A673 (cell line): ENCODE results near the gene DDR2. TPM values are rescaled to one million over a fixed set of nuclear protein-coding genes. Genes with fewer than 3 reads are reported as not detected.

Source experiments
- BruUV-seq: library from RNA; stranded (reverse); fragments of 400-500 nt; replicated peaks from 2 replicates; lab custom pipeline; 2021; lab: Mats Ljungman, UMichigan
- CTCF ChIA-PET: fragments of 300-600 bp; sonication (Branson Sonifier 250); formaldehyde crosslinking; loops from one replicate; lab custom pipeline; 2022; ENCODE audit warnings: antibody characterized with exemption; lab: Charles Lee
- POLR2A ChIA-PET: fragments of 300-600 bp; sonication (Branson Sonifier 250); formaldehyde crosslinking; loops from one replicate; lab custom pipeline; 2022; ENCODE audit warnings: antibody characterized with exemption; ENCODE audit not compliant: low non-redundant PET; lab: Charles Lee
- DNase-seq: peaks from one replicate; pipeline ENCODE4 v3.0.0-alpha.2; 2015; ENCODE audit warnings: low spot score
- H3K27ac ChIP-seq: fragments of 200-600 bp; sonication (generic); 2 replicates; pipeline ENCODE4 v1.5.1; 2016; ENCODE audit warnings: mixed run types, low read depth, mild to moderate bottlenecking, mixed read lengths, antibody characterized with exemption, low read length; ENCODE audit not compliant: poor library complexity, severe bottlenecking
- H3K27me3 ChIP-seq: fragments of 200-600 bp; sonication (generic); replicated peaks from 2 replicates; pipeline ENCODE4 v1.6.1; 2017; ENCODE audit warnings: mixed run types, low read depth, mild to moderate bottlenecking, mixed read lengths, antibody characterized with exemption, low read length; ENCODE audit not compliant: insufficient read depth, poor library complexity
- H3K36me3 ChIP-seq: fragments of 200-600 bp; sonication (generic); 2 replicates; pipeline ENCODE4 v1.6.1; 2016; ENCODE audit warnings: mixed run types, mild to moderate bottlenecking, mixed read lengths, antibody characterized with exemption, low read length; ENCODE audit not compliant: insufficient read depth, poor library complexity, severe bottlenecking
- H3K4me1 ChIP-seq: fragments of 200-600 bp; sonication (generic); 2 replicates; pipeline ENCODE4 v1.6.1; 2017; ENCODE audit warnings: mixed run types, mild to moderate bottlenecking, mixed read lengths, antibody characterized with exemption, low read length; ENCODE audit not compliant: insufficient read depth, poor library complexity, severe bottlenecking
- H3K4me3 ChIP-seq: fragments of 200-600 bp; sonication (generic); 2 replicates; pipeline ENCODE4 v1.5.1; 2016; ENCODE audit warnings: low read depth, mixed run types, mild to moderate bottlenecking, mixed read lengths, low read length; ENCODE audit not compliant: poor library complexity, severe bottlenecking
- H3K9me3 ChIP-seq: fragments of 200-600 bp; sonication (generic); 2 replicates; pipeline ENCODE4 v1.6.1; 2016; ENCODE audit warnings: mixed run types, low read depth, mild to moderate bottlenecking, mixed read lengths, antibody characterized with exemption, low read length; ENCODE audit not compliant: poor library complexity, severe bottlenecking
- CTCF ChIP-seq: fragments of 300-800, 200-600 bp; sonication (generic); conservative IDR thresholded peaks from 2 replicates; pipeline ENCODE4 v1.5.1; 2017; ENCODE audit warnings: low read depth, mild to moderate bottlenecking, antibody characterized with exemption, low read length, moderate library complexity, mixed read lengths
- EZH2 ChIP-seq: fragments of 200-600 bp; sonication (generic); IDR thresholded peaks from 2 replicates; pipeline ENCODE4 v1.6.1; 2017; ENCODE audit warnings: borderline replicate concordance, low read depth, mild to moderate bottlenecking, mixed read lengths, antibody characterized with exemption, low read length; ENCODE audit not compliant: poor library complexity, severe bottlenecking
- intact Hi-C: fragments of 100-400 bp; cut with micrococcal nuclease; formaldehyde crosslinking; loops from one replicate; pipeline ENCODE4 v1.10.0; 2022; ENCODE audit not compliant: unreplicated experiment
- total RNA-seq: library from RNA; stranded (reverse); gene quantifications from 2 replicates; pipeline ENCODE4 v1.2.3, GENCODE V29; 2021

Gene DDR2
- total RNA-seq, 1 experiment from 2014 or later: 121 TPM

- Histone ChIP-seq H3K27ac (no peak overlapping the region), H3K36me3 (peaks cover 11% of the 10 kb centered on the region), H3K4me3 (no peak overlapping the region), H3K27me3 (no peaks in the 10 kb centered on the region), H3K9me3 (no peaks in the 10 kb centered on the region), H3K4me1 (peaks cover 7% of the 10 kb centered on the region)
- intact Hi-C loops: no loop called here
- no peak for TF ChIP-seq EZH2
- no peak for TF ChIP-seq CTCF
- ChIA-PET CTCF (no interaction called here), POLR2A (interaction anchor here (0.6 kb wide), 1 partner anchor 1437 kb away, joined by 3 read pairs; no protein-coding TSS in a partner anchor)
- DNase-seq: no peak
- no TSS peak for BruUV-seq
Measured at GRCh38 chr1:162716552-162716951, 84.3 kb downstream of the DDR2 start.

- Histone ChIP-seq H3K4me1 (peaks cover 7% of the 10 kb centered on the region), H3K36me3 (peaks cover 11% of the 10 kb centered on the region), H3K27me3 (no peaks in the 10 kb centered on the region), H3K9me3 (no peaks in the 10 kb centered on the region), H3K27ac (no peak overlapping the region), H3K4me3 (no peak overlapping the region)
- DNase-seq: no peak
- ChIA-PET CTCF (no interaction called here), POLR2A (no interaction called here)
- TF ChIP-seq EZH2 (no peak), CTCF (no peak)
- intact Hi-C loops: no loop called here
- BruUV-seq: no TSS peak
Measured at GRCh38 chr1:162717548-162718184, 85.4 kb downstream of the DDR2 start.

- no peak overlapping the region for H3K27ac ChIP-seq
- no peaks in the 10 kb centered on the region for H3K27me3 ChIP-seq
- DNase-seq: no peak
- H3K4me1 ChIP-seq: peaks cover 7% of the 10 kb centered on the region
- H3K9me3 ChIP-seq: no peaks in the 10 kb centered on the region
- TF ChIP-seq CTCF: no peak
- no peak for TF ChIP-seq EZH2
- no TSS peak for BruUV-seq
- H3K4me3 ChIP-seq: no peak overlapping the region
- intact Hi-C loops: no loop called here
- H3K36me3 ChIP-seq: peaks cover 11% of the 10 kb centered on the region
- POLR2A ChIA-PET: no interaction called here
- CTCF ChIA-PET: no interaction called here
Measured at GRCh38 chr1:162719678-162720077, 87.4 kb downstream of the DDR2 start.
